C4-2B (cell line): ENCODE data around the gene ANXA11.
"Not testable (repeated sequence)": the region's sequence is repeated elsewhere in the genome, so short reads cannot be mapped to it uniquely, and the experiment has no call there.

Experiments
- H3K27ac ChIP-seq: fragments of 450-650 bp; 2 replicates; pipeline ENCODE4 v1.5.1; 2017
- CTCF ChIP-seq: fragments of 450-650 bp; conservative IDR thresholded peaks from 2 replicates; pipeline ENCODE4 v1.5.1; 2017; ENCODE audit warnings: mild to moderate bottlenecking
- ZFX ChIP-seq: fragments of 450-650 bp; IDR thresholded peaks from 2 replicates; pipeline ENCODE4 v1.6.1; 2017

Gene ANXA11

GRCh38 chr10:80137031-80137862 is 68.1 kb downstream of the ANXA11 start:
- no peak overlapping the region for H3K27ac ChIP-seq
- TF ChIP-seq CTCF = no peak
- TF ChIP-seq ZFX = no peak

GRCh38 chr10:80136134-80136571 is 69.2 kb downstream of the ANXA11 start:
- no peak for TF ChIP-seq CTCF
- H3K27ac ChIP-seq = no peak overlapping the region

GRCh38 chr10:80133687-80134086 is 71.7 kb downstream of the ANXA11 start:
- H3K27ac ChIP-seq = not testable (repeated sequence)

GRCh38 chr10:80133206-80133605 is 72.1 kb downstream of the ANXA11 start:
- TF ChIP-seq CTCF (no peak), ZFX (no peak)
- no peak overlapping the region for H3K27ac ChIP-seq

GRCh38 chr10:80132299-80133139 is 72.8 kb downstream of the ANXA11 start, which contains the start of gene PLAC9:
Gene PLAC9, plus strand, starts transcription at chr10:80132730. Its CDS starts 33 bp downstream, at chr10:80132763.
- TF ChIP-seq ZFX = no peak
- TF ChIP-seq CTCF = no peak
- no peak within 1 kb of the TSS for H3K27ac ChIP-seq

- no peak overlapping the region for H3K27ac ChIP-seq
- TF ChIP-seq ZFX (no peak), CTCF (no peak)
These were observed 73.8 kb downstream of the ANXA11 start for GRCh38 chr10:80131499-80131901.

- no peak for TF ChIP-seq ZFX
- TF ChIP-seq CTCF = no peak
- no peak overlapping the region for H3K27ac ChIP-seq
These were observed 78.5 kb downstream of the ANXA11 start for GRCh38 chr10:80126876-80127275.
